DND-41 (cell line): Measurements from ENCODE around the gene PTPRD.

ENCODE experiments used
- EZH2 ChIP-seq: IDR thresholded peaks from 3 replicates; pipeline ENCODE4 v1.6.1; 2012; ENCODE audit warnings: borderline replicate concordance, low read depth, mild to moderate bottlenecking, moderate library complexity, low read length, inconsistent platforms; ENCODE audit not compliant: severe bottlenecking
- TF ChIP-seq, protein P1 (sequence below): IDR thresholded peaks from 2 replicates; pipeline ENCODE4 v1.5.1; 2012; ENCODE audit warnings: borderline replicate concordance, low read length, moderate library complexity, mild to moderate bottlenecking; ENCODE audit not compliant: poor library complexity, severe bottlenecking; ENCODE audit errors: extremely low read depth

DNA sequence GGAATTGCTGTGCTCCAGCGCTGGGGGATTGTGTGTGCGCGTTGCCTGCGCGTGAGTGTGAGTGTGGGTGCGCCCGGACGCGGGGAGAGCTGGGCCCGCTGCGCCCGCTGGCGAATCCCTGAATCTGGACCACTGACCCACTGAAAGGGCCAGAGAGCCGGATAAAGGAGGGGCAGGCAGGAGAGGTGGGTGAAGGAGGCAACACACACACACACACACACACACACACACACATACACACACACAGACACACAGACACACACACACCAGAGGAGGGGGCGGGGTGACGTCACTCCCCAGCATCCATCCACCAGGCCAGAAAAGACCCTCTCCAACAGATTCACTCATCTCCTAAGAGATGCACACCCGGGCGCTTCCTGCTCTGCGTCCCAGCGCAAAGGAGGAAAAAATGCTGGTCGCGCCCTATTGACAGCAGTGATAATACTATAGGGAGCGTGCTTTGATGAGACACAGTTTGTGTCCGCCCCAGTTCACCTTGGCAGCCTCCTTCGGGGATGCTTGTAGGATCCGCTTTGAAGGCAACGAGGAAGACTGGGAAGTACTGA, 1754.1 kb downstream of the PTPRD start:
- TF ChIP-seq, protein P1, sequence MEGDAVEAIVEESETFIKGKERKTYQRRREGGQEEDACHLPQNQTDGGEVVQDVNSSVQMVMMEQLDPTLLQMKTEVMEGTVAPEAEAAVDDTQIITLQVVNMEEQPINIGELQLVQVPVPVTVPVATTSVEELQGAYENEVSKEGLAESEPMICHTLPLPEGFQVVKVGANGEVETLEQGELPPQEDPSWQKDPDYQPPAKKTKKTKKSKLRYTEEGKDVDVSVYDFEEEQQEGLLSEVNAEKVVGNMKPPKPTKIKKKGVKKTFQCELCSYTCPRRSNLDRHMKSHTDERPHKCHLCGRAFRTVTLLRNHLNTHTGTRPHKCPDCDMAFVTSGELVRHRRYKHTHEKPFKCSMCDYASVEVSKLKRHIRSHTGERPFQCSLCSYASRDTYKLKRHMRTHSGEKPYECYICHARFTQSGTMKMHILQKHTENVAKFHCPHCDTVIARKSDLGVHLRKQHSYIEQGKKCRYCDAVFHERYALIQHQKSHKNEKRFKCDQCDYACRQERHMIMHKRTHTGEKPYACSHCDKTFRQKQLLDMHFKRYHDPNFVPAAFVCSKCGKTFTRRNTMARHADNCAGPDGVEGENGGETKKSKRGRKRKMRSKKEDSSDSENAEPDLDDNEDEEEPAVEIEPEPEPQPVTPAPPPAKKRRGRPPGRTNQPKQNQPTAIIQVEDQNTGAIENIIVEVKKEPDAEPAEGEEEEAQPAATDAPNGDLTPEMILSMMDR: no peak
- TF ChIP-seq EZH2: no peak
